H1 (cell line): Measurements from ENCODE around the gene EPHA4.

Experiments used
- CTCF ChIP-seq, 3 experiments: IDR thresholded peaks; 1 replicate in 2 of 3; 2 replicates in 1 of 3; pipeline versions ENCODE4 v1.5.1 to v1.6.1; 2011; ENCODE audit warnings: low read length in 3 of 3, mild to moderate bottlenecking in 3 of 3, inconsistent platforms in 2 of 3, low read depth in 1 of 3, moderate library complexity in 1 of 3; ENCODE audit not compliant: insufficient read depth in 1 of 3; ENCODE audit errors: control extremely low read depth in 1 of 3
- POLR2AphosphoS5 ChIP-seq: IDR thresholded peaks from 2 replicates; pipeline ENCODE4 v1.6.1; 2011; ENCODE audit warnings: low read depth, low read length
- TEAD4 ChIP-seq: IDR thresholded peaks from 2 replicates; pipeline ENCODE4 v1.6.1; 2012; ENCODE audit warnings: low read depth, low read length, inconsistent platforms, mixed read lengths

DNA sequence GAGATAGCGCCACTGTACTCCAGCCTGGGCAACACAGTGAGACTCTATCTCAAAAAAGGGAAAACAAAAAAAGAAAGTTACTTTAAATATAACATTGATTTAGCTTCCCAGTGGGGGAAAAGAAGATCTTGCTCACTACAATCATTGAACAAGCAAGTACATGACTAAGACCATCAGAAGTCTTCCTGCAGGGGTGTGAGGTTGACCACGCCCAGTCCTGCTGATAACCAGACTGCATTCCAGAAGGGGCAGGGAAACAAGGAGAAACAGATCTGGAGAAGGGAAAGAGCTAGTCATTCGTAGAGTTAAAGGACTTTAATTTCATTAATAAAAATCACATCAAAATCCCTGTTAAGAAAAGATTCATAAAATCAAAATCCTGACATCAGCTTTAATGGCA is 77.5 kb downstream of the EPHA4 start:
- TF ChIP-seq TEAD4 (no peak), CTCF (IDR thresholded peaks at IDR 0.05; ENCODE audit: control extremely low read depth in 1 of 3, insufficient read depth in 1 of 3, low read depth in 1 of 3, low read length in 3 of 3) (no peak), POLR2AphosphoS5 (no peak)
